ENCODE results near the gene NRG3.
"Not testable (repeated sequence)": the region's sequence is repeated elsewhere in the genome, so short reads cannot be mapped to it uniquely, and the experiment has no call there.

The NRG3 gene

DNA sequence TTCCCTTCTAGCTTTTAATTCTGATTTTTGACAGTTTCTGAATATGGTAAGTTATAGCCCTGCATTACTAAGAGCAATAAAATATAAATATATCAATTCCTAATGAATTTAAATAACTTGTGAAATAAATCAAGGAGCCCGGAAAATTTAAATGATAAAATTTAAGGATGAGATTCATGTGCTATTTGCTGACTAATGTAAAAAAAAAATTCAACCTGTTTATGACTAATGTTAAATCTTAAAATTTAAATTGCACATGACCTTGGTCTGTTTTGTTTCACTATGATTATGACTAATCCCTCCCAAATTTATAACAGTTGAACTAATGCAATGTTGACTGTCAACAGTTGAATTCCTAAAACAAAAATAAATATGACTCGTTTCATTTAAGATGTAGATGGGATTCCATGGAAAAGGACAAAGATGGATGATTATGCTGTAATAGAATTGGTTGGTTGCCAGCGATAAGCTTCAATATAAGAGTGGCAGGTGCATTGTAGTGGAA, 419.9 kb downstream of the NRG3 start:
- DNase-seq: no peak

DNA sequence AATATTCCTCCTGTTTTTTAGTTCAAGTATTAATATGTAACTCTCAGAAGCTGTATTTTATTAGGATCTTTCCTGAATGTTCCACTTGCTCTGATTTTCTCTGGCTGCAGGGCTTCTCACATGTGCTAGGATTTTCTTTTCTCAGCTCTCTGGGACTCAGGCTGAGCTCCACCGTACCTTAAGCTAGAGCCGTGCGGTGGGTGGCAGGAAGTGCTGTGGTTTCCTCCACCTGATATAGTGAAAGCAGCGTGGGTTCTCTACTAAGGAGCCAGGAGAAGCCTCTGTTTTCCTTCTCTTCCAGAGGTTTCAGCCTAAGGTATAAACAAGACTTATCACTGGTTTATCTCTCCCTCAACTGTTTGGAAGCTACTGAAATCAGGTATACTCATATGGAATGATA, 433.6 kb downstream of the NRG3 start:
- DNase-seq: no peak

DNA sequence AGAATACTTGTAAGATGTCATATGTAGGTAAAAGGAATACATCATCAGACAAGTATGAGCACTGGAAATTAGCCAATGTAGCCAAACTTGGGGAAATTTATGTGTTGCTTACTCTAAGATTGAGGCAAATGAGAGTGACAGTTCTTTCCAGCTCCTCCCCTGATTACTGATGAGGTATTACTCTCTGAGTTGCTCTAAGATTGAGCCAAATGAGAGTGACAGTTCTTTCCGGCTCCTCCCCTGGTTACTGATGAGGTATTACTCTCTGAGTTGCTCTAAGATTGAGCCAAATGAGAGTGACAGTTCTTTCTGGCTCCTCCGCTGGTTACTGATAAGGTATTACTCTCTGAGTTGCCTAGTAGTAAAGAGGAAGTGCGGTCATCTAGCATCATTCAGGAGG, 435.8 kb downstream of the NRG3 start:
- DNase-seq: no peak

DNA sequence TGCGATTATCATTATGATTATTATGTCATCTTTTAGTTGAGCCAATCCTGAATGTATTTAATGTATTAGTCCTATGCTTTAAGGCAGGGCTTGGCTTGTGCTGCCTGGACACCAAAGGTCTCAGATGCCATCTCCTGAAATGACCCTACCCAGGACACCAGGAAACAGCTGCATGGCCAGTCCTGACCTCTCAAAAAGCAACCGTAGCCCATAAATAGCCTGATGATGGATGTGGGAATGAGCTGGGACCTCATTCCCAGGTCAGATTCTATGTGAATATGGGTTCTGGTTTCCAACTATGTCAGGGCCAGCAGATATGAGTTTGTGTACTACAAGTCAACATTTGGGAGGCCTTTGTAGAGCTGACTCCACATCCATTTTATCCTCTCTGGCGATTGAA, 438.4 kb downstream of the NRG3 start:
- no peak for DNase-seq

DNA sequence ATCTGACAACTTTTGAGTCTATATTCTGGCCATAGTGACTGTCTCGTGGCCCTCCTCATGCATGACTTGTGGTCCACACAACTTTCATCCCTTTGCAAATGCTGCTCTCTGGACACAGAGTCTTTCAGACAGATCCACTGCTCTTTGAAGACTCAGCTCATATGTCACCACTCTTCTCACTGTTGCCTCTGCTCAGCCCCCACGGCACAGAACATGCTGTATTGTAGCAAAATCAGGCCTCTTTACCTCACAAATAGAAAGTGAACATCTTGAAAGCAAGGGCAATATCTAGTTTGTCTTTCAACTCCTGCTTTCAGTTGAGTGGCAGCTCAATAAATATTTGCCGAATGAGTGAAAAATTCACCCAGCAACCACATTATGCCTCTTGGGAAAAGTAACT, 443.5 kb downstream of the NRG3 start:
- DNase-seq: no peak

DNA sequence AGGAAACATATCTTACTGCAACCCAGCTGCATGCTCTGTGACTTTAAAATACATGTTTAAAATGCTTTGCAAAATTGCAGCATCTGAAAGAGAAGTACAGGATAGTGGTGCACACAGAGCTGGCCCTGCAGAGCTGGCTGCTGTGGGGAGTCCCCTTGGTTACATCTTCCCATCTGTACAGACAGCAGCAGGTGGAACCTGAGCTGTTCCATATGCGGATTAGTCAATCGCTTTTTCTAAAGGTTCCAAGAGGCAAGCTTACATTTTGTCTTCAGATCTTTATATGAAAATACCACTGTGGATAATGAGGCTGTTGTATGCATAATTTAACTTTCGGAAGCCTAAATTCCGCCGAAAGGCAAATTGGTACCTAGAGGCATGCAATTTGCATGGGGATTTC, 444.1 kb downstream of the NRG3 start:
- DNase-seq: no peak

DNA sequence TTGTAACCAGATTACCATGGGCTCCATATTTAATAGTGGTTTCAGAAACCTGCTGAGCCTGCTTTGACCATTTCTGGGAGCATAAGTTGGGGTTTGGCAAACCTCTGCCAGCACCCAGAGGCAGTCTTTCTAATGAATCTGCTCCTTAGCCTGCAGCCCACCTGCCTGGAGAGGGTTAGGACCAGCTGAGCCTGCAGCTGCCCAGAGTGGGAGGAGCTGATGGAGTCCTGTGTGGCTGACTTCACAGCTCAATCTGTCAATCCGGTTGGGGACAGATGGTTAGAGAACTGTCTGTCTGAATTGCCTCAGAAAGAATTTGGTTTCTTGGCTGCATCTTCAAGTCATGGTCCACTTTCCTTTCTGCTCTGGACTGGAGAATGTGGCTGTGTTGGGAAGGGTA, 444.6 kb downstream of the NRG3 start:
- no peak for DNase-seq

DNA sequence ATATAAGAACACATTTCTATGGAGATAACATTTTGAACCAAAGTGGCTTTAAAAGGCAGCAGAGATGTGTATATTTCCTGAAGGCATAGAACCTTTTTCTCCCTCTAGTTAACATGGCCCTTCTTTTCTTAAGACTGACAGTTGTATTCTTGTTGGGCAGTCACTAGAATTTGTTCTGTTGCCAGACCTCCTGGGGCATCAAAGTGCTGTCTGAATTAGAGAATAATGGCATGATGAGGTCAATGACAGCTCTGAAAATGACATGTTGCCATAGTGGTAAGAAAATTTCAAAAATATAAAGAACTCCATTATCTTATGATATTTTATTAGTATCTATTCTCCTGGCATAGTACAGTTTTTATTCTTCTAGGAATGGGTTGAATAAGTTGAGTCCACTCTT, 446.7 kb downstream of the NRG3 start:
- no peak for DNase-seq

DNA sequence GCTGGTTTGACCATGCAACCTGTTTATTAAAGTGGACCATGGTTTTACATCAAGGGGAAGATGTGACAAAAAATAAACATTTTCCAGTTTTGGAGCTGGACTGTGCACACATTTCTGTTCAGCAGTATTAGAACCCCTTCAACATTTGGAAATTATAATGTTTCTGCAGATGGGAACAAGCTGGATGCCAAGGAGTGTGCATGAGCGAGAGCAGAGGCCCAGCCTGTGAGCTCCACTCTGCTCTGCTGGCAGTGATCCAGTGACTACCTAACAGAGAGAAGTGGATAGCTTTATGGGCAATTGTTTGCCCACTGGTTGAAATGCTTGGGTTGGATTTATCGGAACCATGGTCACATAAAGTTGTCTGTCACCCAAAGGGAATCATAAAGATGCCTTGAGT, 456.7 kb downstream of the NRG3 start:
- DNase-seq: no peak

DNA sequence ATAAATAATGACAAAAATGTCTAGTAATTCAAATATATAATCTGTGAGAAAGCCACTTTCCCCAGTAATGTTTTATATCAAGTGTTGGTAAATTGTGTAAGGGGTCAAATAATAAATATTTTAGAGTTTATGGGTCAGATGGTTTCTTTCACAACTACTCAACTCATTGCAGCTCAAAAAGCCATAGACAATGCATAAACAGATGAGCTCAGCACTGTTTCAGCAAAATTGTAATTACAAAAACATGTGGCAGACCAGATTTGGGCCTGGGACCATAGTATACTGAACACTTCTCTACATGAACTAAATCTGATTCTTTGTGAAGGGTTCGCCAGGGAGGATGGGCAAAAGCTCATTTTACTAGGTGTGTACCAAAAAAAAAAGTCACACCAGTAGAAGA, 460.8 kb downstream of the NRG3 start:
- no peak for DNase-seq

DNA sequence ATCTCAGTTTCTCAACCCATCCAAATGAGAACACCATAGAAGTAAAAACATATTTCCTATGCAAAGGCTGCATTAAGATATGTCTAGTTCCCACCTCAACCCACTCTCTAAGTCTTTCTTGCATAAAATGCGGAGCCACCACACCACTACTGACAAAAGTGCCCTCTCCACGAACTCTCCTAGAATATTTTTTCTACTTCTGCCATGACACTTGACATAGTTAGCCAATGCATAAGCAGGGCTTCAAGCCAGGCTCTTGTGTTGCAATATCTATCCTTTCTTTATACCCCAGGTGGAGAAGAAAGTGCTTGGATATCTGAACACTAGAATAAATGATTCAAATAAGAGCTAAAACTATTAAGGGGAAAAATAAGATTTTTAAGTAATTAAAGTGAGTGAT, 465.2 kb downstream of the NRG3 start:
- no peak for DNase-seq

DNA sequence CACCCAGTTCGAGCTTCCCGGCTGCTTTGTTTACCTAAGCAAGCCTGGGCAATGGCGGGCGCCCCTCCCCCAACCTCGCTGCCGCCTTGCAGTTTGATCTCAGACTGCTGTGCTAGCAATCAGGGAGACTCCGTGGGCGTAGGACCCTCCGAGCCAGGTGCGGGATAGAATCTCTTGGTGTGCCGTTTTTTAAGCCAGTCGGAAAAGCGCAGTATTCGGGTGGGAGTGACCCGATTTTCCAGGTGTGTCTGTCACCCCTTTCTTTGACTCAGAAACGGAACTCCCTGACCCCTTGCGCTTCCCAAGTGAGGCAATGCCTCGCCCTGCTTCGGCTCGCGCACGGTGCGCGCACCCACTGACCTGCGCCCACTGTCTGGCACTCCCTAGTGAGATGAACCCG, 474.6 kb downstream of the NRG3 start:
- not testable (repeated sequence) for DNase-seq

DNA sequence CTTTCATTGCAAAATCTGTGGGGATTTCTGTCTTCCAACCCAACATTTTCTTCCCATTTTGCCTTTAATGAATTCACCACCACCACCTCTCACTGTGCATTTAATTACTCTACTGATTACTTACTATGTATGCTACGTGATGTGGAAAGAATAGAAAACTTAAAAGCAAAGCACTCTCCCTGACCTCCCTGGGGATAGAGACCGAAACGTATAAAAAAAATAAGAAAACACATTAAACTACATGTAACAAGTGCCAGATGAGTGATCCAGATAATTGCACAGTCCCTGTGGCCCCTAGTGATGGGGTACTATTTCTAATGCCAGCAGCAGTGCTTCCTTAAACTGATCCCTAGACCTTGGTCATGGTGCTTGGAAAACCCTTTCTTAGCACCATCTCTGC, 478.4 kb downstream of the NRG3 start:
- no peak for DNase-seq

DNA sequence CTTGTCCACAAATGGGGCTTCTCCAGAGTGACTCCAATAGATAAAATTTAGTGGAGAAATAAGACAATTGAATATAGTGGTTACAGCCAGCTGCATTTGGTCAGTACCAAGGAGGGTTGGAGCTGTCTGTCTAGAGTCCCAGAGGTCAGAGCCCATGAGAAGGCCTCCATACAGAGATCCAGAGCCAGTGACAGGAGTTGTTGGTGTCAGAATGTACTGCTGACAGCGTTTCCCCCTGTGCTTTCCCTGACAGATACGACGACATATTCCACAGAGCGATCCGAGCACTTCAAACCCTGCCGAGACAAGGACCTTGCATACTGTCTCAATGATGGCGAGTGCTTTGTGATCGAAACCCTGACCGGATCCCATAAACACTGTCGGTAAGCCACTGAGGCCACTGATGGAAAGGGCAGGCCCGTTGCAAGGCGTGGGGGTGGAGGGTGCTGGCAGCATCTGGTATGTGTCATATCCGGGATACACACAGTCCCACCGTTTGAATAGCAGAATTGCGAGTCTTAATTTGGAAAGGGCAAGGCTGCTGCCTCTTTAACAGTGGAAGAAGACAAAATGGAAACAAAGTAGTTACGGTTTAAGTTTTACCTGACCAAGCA, 483.6 kb downstream of the NRG3 start:
- DNase-seq: no peak

DNA sequence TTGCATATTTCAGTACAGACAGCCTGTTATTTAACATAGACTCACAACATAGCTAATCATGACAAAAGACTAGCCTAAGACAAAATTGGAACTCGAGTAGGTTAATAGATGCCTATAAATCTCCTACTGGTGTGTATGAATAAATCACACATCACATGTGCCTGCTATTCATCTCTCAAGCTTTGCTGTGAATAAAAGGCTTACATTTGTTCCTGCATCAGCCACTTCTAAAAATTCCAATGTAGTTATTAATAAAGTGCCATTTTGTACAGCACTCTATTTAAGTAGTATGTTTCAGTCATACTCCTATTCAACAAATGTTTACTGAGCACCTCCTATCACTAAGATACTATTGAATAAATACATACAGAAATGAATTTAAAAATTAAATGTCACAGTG, 486.3 kb downstream of the NRG3 start:
- no peak for DNase-seq

DNA sequence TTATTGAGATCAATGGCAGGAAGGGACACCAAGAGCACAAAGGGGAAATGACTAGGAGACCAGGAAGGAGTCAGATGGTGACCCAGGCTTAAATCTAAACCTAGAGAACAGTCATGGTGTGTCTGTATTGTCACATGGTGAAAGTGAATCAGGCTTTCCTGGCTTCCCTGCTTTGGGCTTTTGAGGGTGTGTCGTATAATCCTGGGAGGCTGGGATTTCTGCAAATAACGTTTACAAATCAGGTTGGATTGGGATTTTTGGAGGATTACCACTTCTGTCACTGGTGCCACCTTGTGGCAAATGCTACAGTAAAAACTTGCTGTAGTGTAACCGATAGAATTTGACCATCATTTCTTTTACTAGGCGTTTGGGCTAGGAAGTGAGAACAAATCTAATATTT, 502.6 kb downstream of the NRG3 start:
- DNase-seq: no peak

DNA sequence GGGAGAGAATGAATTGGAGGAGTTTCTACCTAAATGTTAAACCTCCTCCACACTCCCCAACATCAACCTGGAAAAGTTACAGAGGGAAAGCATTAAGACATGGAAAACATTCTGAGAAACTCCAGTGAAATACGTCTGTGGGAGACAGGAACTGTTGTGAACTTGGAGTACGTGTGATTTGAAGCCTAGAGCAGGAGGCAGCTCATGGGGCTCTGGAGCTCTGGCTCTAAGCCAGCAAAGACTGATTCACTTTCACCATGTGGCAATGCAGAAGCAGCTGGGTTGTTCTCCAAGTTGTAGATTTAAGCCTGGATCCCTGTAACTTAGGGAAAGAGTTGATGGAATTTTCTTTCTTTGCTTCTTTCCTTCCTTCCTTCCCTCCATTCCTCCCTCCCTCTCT, 503.2 kb downstream of the NRG3 start:
- no peak for DNase-seq

DNA sequence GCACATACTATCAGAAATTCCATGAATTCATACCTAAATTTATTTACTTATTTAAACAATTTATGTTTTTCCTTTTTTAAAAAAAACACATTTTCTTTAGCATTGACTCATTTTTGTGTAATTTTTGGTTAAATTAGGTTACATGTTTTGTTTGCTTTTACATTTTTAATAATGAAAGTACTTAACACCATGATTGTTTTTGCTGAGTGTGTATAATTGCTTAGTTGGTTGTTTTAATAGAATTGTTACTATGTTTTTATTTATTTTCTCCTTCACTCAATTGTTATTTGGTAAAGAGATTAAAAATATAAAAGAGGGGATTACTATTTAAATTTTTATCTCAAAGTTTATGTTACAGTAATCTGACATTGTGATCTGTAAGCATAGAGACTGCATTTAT, 508.4 kb downstream of the NRG3 start:
- no peak for DNase-seq

DNA sequence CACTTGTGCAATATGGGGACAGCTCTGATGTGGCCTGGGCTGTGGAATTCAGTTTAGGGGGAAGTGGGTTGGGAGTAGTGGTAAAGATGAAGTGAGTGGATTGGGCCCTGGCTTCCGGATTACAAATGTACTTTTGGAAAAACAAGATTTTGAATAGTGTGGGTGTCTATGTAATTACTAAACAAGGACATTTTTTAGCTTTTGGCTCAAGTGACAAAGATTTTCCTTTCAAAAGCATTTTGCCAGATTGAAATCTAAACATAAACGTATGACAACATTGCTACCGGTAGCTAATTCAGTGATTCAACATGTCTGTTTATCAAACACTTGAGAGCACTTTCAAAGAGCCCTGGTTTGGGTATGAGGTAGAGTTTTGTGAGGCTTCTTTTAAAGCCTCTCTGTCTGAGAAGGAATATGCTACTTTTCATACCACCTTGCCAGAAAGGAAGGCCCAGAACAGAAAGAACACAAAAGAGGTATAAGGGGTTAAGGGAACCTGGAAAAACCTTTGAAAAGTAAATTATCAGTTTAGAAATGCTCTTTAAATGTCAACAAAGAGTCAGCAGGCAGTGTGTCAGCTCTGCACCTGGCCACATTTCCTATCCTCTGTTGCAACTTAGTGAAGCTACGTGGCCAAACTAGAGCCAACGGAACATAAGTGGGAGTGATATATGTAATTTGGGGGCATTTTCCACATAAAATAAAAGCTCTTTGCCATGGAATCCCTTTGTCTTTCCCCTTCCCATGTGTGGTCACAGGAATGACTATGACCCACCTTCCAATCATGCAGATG, 516.1 kb downstream of the NRG3 start:
- peak; percentile 36 for DNase-seq

DNA sequence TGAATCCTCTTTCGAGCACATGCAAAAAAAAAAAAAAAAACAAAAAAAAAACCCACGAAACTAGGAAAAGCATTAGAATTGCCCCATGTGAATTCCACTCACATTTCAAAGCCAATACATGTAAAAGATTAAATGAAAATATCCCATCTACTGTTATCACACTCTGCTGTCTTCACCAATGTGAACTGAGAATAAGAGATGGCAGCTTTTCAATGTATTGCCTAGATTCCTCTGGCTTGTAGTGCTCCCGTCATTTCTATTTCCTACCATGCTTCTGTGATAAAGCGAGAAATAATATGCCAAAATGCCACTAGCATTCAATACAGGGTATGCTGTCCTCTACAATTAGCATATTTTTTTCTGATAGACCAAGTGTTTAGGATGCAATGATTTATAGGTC, 517.0 kb downstream of the NRG3 start:
- no peak for DNase-seq

DNA sequence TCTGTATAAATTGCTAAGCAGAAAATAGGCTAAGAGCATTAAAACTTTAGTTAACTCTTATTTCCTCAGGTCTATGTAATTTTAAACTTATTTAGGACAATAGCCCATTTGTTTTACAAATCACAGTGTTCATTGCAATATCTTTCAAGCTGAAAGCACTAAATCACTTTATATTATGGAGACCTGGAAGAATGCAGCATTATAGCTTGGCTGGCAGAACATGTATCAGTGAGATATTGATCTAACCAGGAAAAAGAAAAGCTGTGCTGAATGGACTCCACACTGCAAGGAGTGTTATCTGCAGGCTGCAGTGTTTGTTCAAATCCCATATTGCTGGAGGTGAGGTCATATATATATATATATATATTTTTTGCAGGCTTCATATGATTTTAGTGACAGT, 517.5 kb downstream of the NRG3 start:
- DNase-seq: no peak

DNA sequence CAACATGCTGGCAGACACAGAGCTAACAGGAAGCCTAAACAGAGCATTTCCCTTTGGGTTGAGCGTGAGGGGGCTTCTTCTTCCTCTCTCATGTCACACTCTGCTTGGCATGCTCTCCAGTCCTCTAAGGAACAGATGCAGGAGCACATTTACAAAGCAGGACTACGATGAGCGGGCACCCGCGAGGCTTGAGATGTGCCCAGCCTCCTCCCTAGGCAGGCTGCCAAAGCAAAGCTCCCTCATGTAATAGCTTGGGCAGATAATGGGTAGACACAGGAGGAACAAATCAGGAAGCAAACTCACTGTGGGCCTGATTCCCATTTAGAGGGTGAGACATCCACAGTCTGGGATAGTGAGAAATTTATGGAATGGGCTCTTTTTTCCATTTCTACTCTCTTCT, 519.1 kb downstream of the NRG3 start:
- peak; percentile 26 for DNase-seq

DNA sequence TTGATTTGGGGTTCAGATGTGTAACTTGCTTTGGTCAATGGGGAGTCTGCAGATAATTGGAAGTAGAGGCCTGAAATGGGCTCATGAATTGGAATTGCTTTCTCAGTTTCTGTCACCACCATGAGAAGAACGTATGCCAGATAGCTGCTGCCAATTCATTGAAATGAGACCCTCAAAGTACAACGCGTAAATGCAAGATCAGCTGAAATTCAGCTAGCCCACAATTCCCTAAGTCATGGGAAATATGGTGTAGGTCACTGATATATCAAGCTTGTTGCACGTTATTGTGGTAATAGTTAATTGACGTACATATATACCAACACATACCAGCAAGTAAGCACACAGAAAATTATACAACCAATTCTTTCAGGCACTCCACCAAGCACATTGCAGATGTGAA, 520.0 kb downstream of the NRG3 start:
- no peak for DNase-seq

DNA sequence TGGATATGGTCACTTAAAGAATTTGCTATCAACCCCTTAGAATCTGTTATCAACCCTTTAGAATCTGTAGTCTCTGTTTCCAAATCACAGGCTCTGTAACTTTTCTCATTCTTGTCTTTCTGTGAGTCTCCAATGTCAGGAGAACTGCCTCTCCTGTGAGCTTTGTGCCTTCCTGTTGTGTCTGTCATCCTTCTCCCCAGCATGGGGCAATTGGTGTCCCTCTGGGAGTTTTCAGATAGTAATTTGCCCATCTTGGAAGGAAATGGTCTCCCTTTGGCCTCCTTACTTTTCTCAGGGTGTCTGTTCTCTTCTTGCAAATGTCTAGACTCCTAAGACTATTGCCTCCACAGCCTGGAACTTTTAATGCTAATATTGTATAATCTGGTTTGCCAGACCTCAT, 521.9 kb downstream of the NRG3 start:
- no peak for DNase-seq

DNA sequence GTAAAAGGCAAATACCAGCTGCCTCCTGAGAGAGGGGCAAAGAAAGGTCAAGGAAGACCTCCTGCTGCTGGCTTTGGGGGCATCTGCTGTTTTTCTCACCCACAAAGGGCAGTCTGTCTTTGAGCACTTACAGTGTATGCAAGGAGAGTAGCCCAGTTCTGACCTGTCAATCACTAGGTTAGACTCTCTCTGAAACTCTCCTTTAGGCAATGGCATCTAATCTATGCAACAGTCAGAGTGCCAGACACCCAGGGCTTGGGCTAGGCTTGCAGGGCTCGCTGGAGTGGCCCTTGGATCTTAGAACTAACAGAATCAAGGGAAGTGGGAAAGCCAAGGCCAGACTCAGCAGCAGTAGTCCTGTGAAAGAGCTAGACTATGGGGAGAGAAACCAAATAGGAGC, 522.9 kb downstream of the NRG3 start:
- no peak for DNase-seq
